A549 (cell line): ENCODE data around the gene SLC27A1. TPM values are rescaled to one million over a fixed set of nuclear protein-coding genes. Genes with fewer than 3 reads are reported as not detected.

Experiments
- ATAC-seq, 2 experiments: fragments of 200-7000 bp in 1 of 2; fragments of >200 bp in 1 of 2; cut with Nextera tagmentation in 1 of 2; cut with Tn5 transposase in 1 of 2; 3 replicates each; pipeline versions ENCODE4 v1.8.0 to v1.9.1; 2018 to 2020; ENCODE audit warnings: mild to moderate bottlenecking in 1 of 2, moderate library complexity in 1 of 2
- CTCF ChIA-PET: fragments of 300-600 bp; sonication (Branson Sonifier 250); formaldehyde crosslinking; extraction: SDS; loops from one replicate; lab custom pipeline; 2021; ENCODE audit warnings: antibody characterized with exemption, inconsistent platforms; lab: Yijun Ruan, JAX
- POLR2A ChIA-PET: fragments of 350-600 bp; formaldehyde crosslinking; extraction: SDS; loops from one replicate; lab custom pipeline; 2021; ENCODE audit warnings: antibody characterized with exemption, inconsistent platforms; lab: Yijun Ruan, JAX
- DNase-seq, 2 experiments: peaks; one replicate each; pipeline versions ENCODE4 v3.0.0 to v3.0.0-alpha.2; 2011 to 2016; ENCODE audit warnings: low read depth in 1 of 2, low spot score in 1 of 2
- FAIRE-seq: peaks from 2 replicates; lab custom pipeline; 2011; peaks lifted over from hg19 to GRCh38; lab: Jason Lieb, UNC
- H3K27ac ChIP-seq, 2 experiments: fragments of >200 bp; sonication (Bioruptor Twin); formaldehyde crosslinking; 3 replicates each; pipeline ENCODE4 v1.5.1; 2016 to 2017
- H3K4me1 ChIP-seq: fragments of >200 bp; sonication (Bioruptor Twin); formaldehyde crosslinking; 3 replicates; pipeline ENCODE4 v1.6.1; 2016
- H3K4me2 ChIP-seq: fragments of >200 bp; sonication (Bioruptor Twin); formaldehyde crosslinking; 3 replicates; pipeline ENCODE4 v1.6.1; 2016
- H3K4me3 ChIP-seq: fragments of >200 bp; sonication (Bioruptor Twin); formaldehyde crosslinking; 3 replicates; pipeline ENCODE4 v1.5.1; 2016
- H3K9me3 ChIP-seq: fragments of >200 bp; sonication (Bioruptor Twin); formaldehyde crosslinking; 3 replicates; pipeline ENCODE4 v1.6.1; 2016
- BHLHE40 ChIP-seq: IDR thresholded peaks from 2 replicates; pipeline ENCODE4 v1.6.1; 2012; ENCODE audit warnings: low read depth, low read length, inconsistent platforms
- CBX8 ChIP-seq: fragments of 200-600 bp; sonication (generic); IDR thresholded peaks from 2 replicates; pipeline ENCODE4 v1.6.1; 2016
- CHD2 ChIP-seq: fragments of 150-350 bp; IDR thresholded peaks from 2 replicates; pipeline ENCODE4 v1.6.1; 2014; ENCODE audit warnings: low read length; ENCODE audit not compliant: partially characterized antibody
- CHD4 ChIP-seq: fragments of 200-600 bp; sonication (generic); IDR thresholded peaks from 2 replicates; pipeline ENCODE4 v1.6.1; 2016; ENCODE audit warnings: antibody characterized with exemption, mild to moderate bottlenecking, borderline replicate concordance
- FOSB ChIP-seq: fragments of 250-450 bp; sonication (Bioruptor Pico); IDR thresholded peaks from 2 replicates; pipeline ENCODE4 v1.5.0; 2020; ENCODE audit warnings: mild to moderate bottlenecking, moderate library complexity
- HDAC2 ChIP-seq: fragments of 200-600 bp; sonication (generic); IDR thresholded peaks from 2 replicates; pipeline ENCODE4 v1.6.1; 2016
- HOXB13 ChIP-seq: fragments of 250-450 bp; sonication (Bioruptor Pico); IDR thresholded peaks from 2 replicates; pipeline ENCODE4 v1.5.0; 2020; ENCODE audit warnings: low read depth, mild to moderate bottlenecking, moderate library complexity
- KDM1A ChIP-seq: fragments of 200-600 bp; sonication (generic); IDR thresholded peaks from 2 replicates; pipeline ENCODE4 v1.6.1; 2016; ENCODE audit warnings: low read depth, mild to moderate bottlenecking
- MAFK ChIP-seq: fragments of 450-650 bp; IDR thresholded peaks from 2 replicates; pipeline ENCODE4 v1.6.1; 2014; ENCODE audit not compliant: partially characterized antibody
- MAX ChIP-seq: IDR thresholded peaks from 2 replicates; pipeline ENCODE4 v1.6.1; 2012
- MYC ChIP-seq: IDR thresholded peaks from 2 replicates; pipeline ENCODE4 v1.6.1; 2012; ENCODE audit warnings: mild to moderate bottlenecking, inconsistent platforms, low read length, improper control_type of control experiment, borderline replicate concordance
- POLR2A ChIP-seq: IDR thresholded peaks from 2 replicates; pipeline ENCODE4 v1.6.1; 2012; ENCODE audit warnings: mild to moderate bottlenecking, low read length
- RCOR1 ChIP-seq: fragments of 150-350 bp; IDR thresholded peaks from 2 replicates; pipeline ENCODE4 v1.6.1; 2014; ENCODE audit warnings: antibody characterized with exemption, low read length, low read depth
- SREBF2 ChIP-seq: fragments of 450-650 bp; IDR thresholded peaks from 2 replicates; pipeline ENCODE4 v1.6.1; 2014; ENCODE audit warnings: mild to moderate bottlenecking, moderate library complexity
- TP53 ChIP-seq: fragments of 250-450 bp; sonication (Bioruptor Pico); IDR thresholded peaks from 2 replicates; pipeline ENCODE4 v1.5.0; 2021; ENCODE audit warnings: mild to moderate bottlenecking, moderate library complexity
- ZFP36 ChIP-seq: fragments of 450-650 bp; IDR thresholded peaks from 2 replicates; pipeline ENCODE4 v1.6.1; 2014; ENCODE audit warnings: borderline replicate concordance; ENCODE audit not compliant: partially characterized antibody
- ZNF302 ChIP-seq: fragments of 250-450 bp; sonication (Bioruptor Pico); IDR thresholded peaks from 2 replicates; pipeline ENCODE4 v1.9.0; 2021; ENCODE audit warnings: inconsistent platforms, mild to moderate bottlenecking, moderate library complexity
- whole genome bisulfite sequencing: methylation state at CpG from one replicate; pipeline ENCODE4 v1.1.6; 2017; ENCODE audit errors: missing lambda C conversion rate; 5-methylcytosine and 5-hydroxymethylcytosine counted together
- polyA plus RNA-seq, 4 experiments: library from polyadenylated mRNA; depleted of rRNA in 3 of 4; stranded (reverse); fragments of >200 nt; fragmentation: RNase III in 1 of 4; extraction: RNeasy Plus Mini Kit Qiagen cat#74134 plus additional on column Dnase treatment in 1 of 4; gene quantifications; 2 replicates in 3 of 4; 3 replicates in 1 of 4; pipeline ENCODE4 v1.2.3, GENCODE V29; 2011 to 2017
- TF ChIP-seq, protein P1 (sequence below): fragments of 250-450 bp; sonication (Bioruptor Pico); IDR thresholded peaks from 2 replicates; pipeline ENCODE4 v1.5.0; 2020; ENCODE audit warnings: low read depth, mild to moderate bottlenecking, moderate library complexity
- TF ChIP-seq, protein P2 (sequence below): fragments of >200 bp; sonication (Bioruptor Twin); formaldehyde crosslinking; IDR thresholded peaks from 2 replicates; pipeline ENCODE4 v1.6.1; 2016
- TF ChIP-seq, protein P3 (sequence below): fragments of 200-600 bp; sonication (generic); IDR thresholded peaks from 2 replicates; pipeline ENCODE4 v1.6.1; 2016; ENCODE audit warnings: antibody characterized with exemption, mild to moderate bottlenecking, moderate library complexity

The SLC27A1 gene
- polyA plus RNA-seq, 2 of the 4 experiments (the other 2 are of a cell fraction) = 1.8 to 2.5 TPM

- TF ChIP-seq, protein P1, sequence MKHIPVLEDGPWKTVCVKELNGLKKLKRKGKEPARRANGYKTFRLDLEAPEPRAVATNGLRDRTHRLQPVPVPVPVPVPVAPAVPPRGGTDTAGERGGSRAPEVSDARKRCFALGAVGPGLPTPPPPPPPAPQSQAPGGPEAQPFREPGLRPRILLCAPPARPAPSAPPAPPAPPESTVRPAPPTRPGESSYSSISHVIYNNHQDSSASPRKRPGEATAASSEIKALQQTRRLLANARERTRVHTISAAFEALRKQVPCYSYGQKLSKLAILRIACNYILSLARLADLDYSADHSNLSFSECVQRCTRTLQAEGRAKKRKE (CRISPR knock-in tag) = no peak
- TF ChIP-seq ZFP36 (no peak), MAFK (no peak)
- TF ChIP-seq, all 56 proteins: peak for 0
- CTCF ChIA-PET = interaction anchor here (1.5 kb wide), 1 partner anchor 36 kb away, joined by 5 read pairs; no protein-coding TSS in a partner anchor
- Histone ChIP-seq H3K4me1 (0 out of 3 replicates have a peak, but pooled peaks cover 4% of the 10 kb centered on the region), H3K4me3 (no peak overlapping the region), H3K27ac (no peak overlapping the region), H3K9me3 (no peaks in the 10 kb centered on the region; the same call in 2 of the 3 replicates), H3K4me2 (no peak overlapping the region)
- 83% methylated on average over 15 of the region's 16 CpGs for WGBS
- DNase-seq (no peak), ATAC-seq (no peak), FAIRE-seq (no peak)
- POLR2A ChIA-PET = no interaction called here
These were observed 61.8 kb downstream of the SLC27A1 start for GRCh38 chr19:17532116-17532515.

DNA sequence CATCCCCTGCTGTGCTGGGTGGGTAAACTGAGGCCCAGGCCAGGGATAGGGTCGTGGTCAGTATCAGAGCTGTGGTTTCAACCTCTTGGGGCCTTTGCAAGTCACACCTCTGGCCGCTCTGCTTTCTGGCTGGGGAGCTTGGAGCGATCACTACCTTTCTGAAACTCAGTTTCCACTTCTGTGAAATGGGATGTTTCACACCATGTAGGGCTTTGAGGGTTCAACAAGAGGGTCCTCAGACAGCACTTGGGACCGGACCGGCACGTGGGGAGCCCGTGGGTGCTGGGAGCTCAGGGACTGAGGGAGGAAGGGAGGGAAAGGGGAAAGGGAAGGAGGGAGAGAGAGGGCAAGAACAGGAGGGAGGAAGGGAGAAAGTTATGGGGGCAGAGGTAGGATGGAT, 62.2 kb downstream of the SLC27A1 start:
- POLR2A ChIA-PET = no interaction called here
- Histone ChIP-seq H3K9me3 (no peaks in the 10 kb centered on the region; the same call in 2 of the 3 replicates), H3K4me3 (no peak overlapping the region), H3K4me1 (0 out of 3 replicates have a peak, but pooled peaks cover 4% of the 10 kb centered on the region), H3K4me2 (no peak overlapping the region), H3K27ac (no peak overlapping the region)
- no peak for TF ChIP-seq BHLHE40
- no peak for TF ChIP-seq TP53 (CRISPR knock-in tag)
- no peak for TF ChIP-seq CBX8
- no peak for TF ChIP-seq MAX
- no peak for TF ChIP-seq RCOR1
- TF ChIP-seq CHD4 = no peak
- TF ChIP-seq KDM1A = no peak; the same call in 1 of the 2 replicates
- no peak for TF ChIP-seq CHD2
- TF ChIP-seq HOXB13 (CRISPR knock-in tag) = no peak
- no peak for TF ChIP-seq ZNF302 (CRISPR knock-in tag)
- no peak for FAIRE-seq
- CTCF ChIA-PET = interaction anchor here (1.5 kb wide), 1 partner anchor 36 kb away, joined by 5 read pairs; no protein-coding TSS in a partner anchor
- WGBS = 42% methylated on average over 5 of the region's 7 CpGs
- DNase-seq = no peak
- no peak for ATAC-seq

GRCh38 chr19:17534767-17535166, 64.4 kb downstream of the SLC27A1 start:
- ChIA-PET CTCF (interaction anchor here (0.5 kb wide), 1 partner anchor 109 kb away, joined by 3 read pairs; no protein-coding TSS in a partner anchor), POLR2A (no interaction called here)
- FAIRE-seq = no peak
- no peak for DNase-seq
- H3K4me2 ChIP-seq = no peak overlapping the region
- no peak overlapping the region for H3K27ac ChIP-seq
- ATAC-seq = no peak
- TF ChIP-seq POLR2A = no peak
- no peak for TF ChIP-seq SREBF2
- H3K4me3 ChIP-seq = no peak overlapping the region
- no peaks in the 10 kb centered on the region for H3K9me3 ChIP-seq
- H3K4me1 ChIP-seq = peaks cover 9% of the 10 kb centered on the region; the same call in 1 of the 3 replicates

- Histone ChIP-seq H3K4me3 (no peak overlapping the region), H3K4me2 (no peak overlapping the region), H3K27ac (no peak overlapping the region), H3K4me1 (peaks cover 5% of the 10 kb centered on the region; the same call in 1 of the 3 replicates), H3K9me3 (no peaks in the 10 kb centered on the region)
- no peak for DNase-seq
- WGBS = 44% methylated on average over 6 of the region's 6 CpGs
- ChIA-PET CTCF (interaction anchor here (0.6 to 1.4 kb wide), 2 partner anchors 24 to 650 kb away, joined by 3 read pairs; no protein-coding TSS in a partner anchor), POLR2A (no interaction called here)
- TF ChIP-seq FOSB (CRISPR knock-in tag) (no peak), MAX (no peak), HDAC2 (no peak), MYC (no peak), BHLHE40 (no peak)
- TF ChIP-seq, protein P2, sequence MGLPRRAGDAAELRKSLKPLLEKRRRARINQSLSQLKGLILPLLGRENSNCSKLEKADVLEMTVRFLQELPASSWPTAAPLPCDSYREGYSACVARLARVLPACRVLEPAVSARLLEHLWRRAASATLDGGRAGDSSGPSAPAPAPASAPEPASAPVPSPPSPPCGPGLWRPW = no peak
- TF ChIP-seq, protein P3, sequence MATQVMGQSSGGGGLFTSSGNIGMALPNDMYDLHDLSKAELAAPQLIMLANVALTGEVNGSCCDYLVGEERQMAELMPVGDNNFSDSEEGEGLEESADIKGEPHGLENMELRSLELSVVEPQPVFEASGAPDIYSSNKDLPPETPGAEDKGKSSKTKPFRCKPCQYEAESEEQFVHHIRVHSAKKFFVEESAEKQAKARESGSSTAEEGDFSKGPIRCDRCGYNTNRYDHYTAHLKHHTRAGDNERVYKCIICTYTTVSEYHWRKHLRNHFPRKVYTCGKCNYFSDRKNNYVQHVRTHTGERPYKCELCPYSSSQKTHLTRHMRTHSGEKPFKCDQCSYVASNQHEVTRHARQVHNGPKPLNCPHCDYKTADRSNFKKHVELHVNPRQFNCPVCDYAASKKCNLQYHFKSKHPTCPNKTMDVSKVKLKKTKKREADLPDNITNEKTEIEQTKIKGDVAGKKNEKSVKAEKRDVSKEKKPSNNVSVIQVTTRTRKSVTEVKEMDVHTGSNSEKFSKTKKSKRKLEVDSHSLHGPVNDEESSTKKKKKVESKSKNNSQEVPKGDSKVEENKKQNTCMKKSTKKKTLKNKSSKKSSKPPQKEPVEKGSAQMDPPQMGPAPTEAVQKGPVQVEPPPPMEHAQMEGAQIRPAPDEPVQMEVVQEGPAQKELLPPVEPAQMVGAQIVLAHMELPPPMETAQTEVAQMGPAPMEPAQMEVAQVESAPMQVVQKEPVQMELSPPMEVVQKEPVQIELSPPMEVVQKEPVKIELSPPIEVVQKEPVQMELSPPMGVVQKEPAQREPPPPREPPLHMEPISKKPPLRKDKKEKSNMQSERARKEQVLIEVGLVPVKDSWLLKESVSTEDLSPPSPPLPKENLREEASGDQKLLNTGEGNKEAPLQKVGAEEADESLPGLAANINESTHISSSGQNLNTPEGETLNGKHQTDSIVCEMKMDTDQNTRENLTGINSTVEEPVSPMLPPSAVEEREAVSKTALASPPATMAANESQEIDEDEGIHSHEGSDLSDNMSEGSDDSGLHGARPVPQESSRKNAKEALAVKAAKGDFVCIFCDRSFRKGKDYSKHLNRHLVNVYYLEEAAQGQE = no peak
- FAIRE-seq = no peak
- no peak for ATAC-seq
These were observed 66.6 kb downstream of the SLC27A1 start for GRCh38 chr19:17536955-17537354.
